ENCODE results near the gene GOLGA8S. TPM values are rescaled to one million over a fixed set of nuclear protein-coding genes. Genes with fewer than 3 reads are reported as not detected.

The GOLGA8S gene
- total and polyA plus RNA-seq, 2 donors (not counting 1 experiment from before 2014, with no cell fraction given) = 0.04 TPM; not detected in 1

GRCh38 chr15:23402140-23402539 is 47.6 kb downstream of the GOLGA8S start:
- no peaks in the 10 kb centered on the region for H3K36me3 ChIP-seq (replicated peaks in 1 of 2; ENCODE audit: control extremely low read depth in 1 of 2, control insufficient read depth in 1 of 2, extremely low read depth in 1 of 2, insufficient read depth in 2 of 2, low read length in 1 of 2)
- H3K27ac ChIP-seq (ENCODE audit: low read length in 2 of 2) = no peak overlapping the region
- H3K9ac ChIP-seq (ENCODE audit: low read length) = no peak overlapping the region
- Mint-ChIP-seq H3K9me3 (ENCODE audit: insufficient read depth) (peaks cover 2% of the 10 kb centered on the region), H3K4me3 (no peak overlapping the region), H3K27ac (no peak overlapping the region), H3K4me1 (no peaks in the 10 kb centered on the region), H3K27me3 (no peaks in the 10 kb centered on the region)
- CTCF ChIA-PET = no interaction called here
- 84% methylated on average over 2 of the region's 2 CpGs for WGBS (ENCODE audit: insufficient coverage)
- intact Hi-C loops (cut with micrococcal nuclease) = no loop called here
- no peak overlapping the region for H2AFZ ChIP-seq (ENCODE audit: insufficient read depth, low read depth, low read length, poor library complexity, severe bottlenecking)
- DNase-seq (no peak), ATAC-seq (ENCODE audit: low read depth) (no peak)
- POLR2A ChIA-PET = no interaction called here
- H3K79me2 ChIP-seq (ENCODE audit: control insufficient read depth, insufficient read depth, low read length) = no peaks in the 10 kb centered on the region
- no peaks in the 10 kb centered on the region for H3K9me3 ChIP-seq (ENCODE audit: control extremely low read depth in 1 of 3, control insufficient read depth in 2 of 3, insufficient read depth in 1 of 3, low read length in 2 of 3)
- H3K27me3 ChIP-seq (replicated peaks in 1 of 4; ENCODE audit: control extremely low read depth in 1 of 4, control insufficient read depth in 3 of 4, insufficient read depth in 4 of 4, low read length in 3 of 4) = no peaks in the 10 kb centered on the region
- no peak overlapping the region for H3K4me3 ChIP-seq (ENCODE audit: control extremely low read depth in 1 of 5, extremely low read depth in 1 of 5, insufficient read depth in 1 of 5, low read depth in 2 of 5, low read length in 4 of 5)
- H4K20me1 ChIP-seq (ENCODE audit: control insufficient read depth, insufficient read depth, low read length, poor library complexity, severe bottlenecking) = no peaks in the 10 kb centered on the region
- TF ChIP-seq EZH2 (IDR thresholded peaks at IDR 0.05; ENCODE audit: borderline replicate concordance, insufficient read depth, low read depth, low read length, poor library complexity, severe bottlenecking) (no peak), CTCF (IDR thresholded peaks at IDR 0.05) (no peak)
- no peaks in the 10 kb centered on the region for H3K4me1 ChIP-seq (ENCODE audit: control insufficient read depth in 2 of 2, insufficient read depth in 2 of 2, low read length in 2 of 2)
- H3K4me2 ChIP-seq (replicated peaks; ENCODE audit: low read depth, low read length, poor library complexity, severe bottlenecking) = no peak overlapping the region

GRCh38 chr15:23402544-23402943 is 48.0 kb downstream of the GOLGA8S start:
- intact Hi-C loops (cut with micrococcal nuclease) = no loop called here
- H3K79me2 ChIP-seq (ENCODE audit: control insufficient read depth, insufficient read depth, low read length) = no peaks in the 10 kb centered on the region
- no peaks in the 10 kb centered on the region for H3K4me1 Mint-ChIP-seq
- CTCF ChIA-PET = no interaction called here
- no peak overlapping the region for H3K27ac Mint-ChIP-seq
- no peaks in the 10 kb centered on the region for H3K4me1 ChIP-seq (ENCODE audit: control insufficient read depth in 2 of 2, insufficient read depth in 2 of 2, low read length in 2 of 2)
- no peak overlapping the region for H3K4me2 ChIP-seq (replicated peaks; ENCODE audit: low read depth, low read length, poor library complexity, severe bottlenecking)
- WGBS (ENCODE audit: insufficient coverage) = 79% methylated on average over 4 of the region's 5 CpGs
- POLR2A ChIA-PET = no interaction called here
- H3K27me3 ChIP-seq (replicated peaks in 1 of 4; ENCODE audit: control extremely low read depth in 1 of 4, control insufficient read depth in 3 of 4, insufficient read depth in 4 of 4, low read length in 3 of 4) = no peaks in the 10 kb centered on the region
- DNase-seq = no peak
- H3K4me3 ChIP-seq (ENCODE audit: control extremely low read depth in 1 of 5, extremely low read depth in 1 of 5, insufficient read depth in 1 of 5, low read depth in 2 of 5, low read length in 4 of 5) = no peak overlapping the region
- no peak for TF ChIP-seq CTCF (IDR thresholded peaks at IDR 0.05)
- TF ChIP-seq EZH2 (IDR thresholded peaks at IDR 0.05; ENCODE audit: borderline replicate concordance, insufficient read depth, low read depth, low read length, poor library complexity, severe bottlenecking) = no peak
- no peak for ATAC-seq (ENCODE audit: low read depth)
- H3K9me3 ChIP-seq (ENCODE audit: control extremely low read depth in 1 of 3, control insufficient read depth in 2 of 3, insufficient read depth in 1 of 3, low read length in 2 of 3) = no peaks in the 10 kb centered on the region
- H3K36me3 ChIP-seq (replicated peaks in 1 of 2; ENCODE audit: control extremely low read depth in 1 of 2, control insufficient read depth in 1 of 2, extremely low read depth in 1 of 2, insufficient read depth in 2 of 2, low read length in 1 of 2) = no peaks in the 10 kb centered on the region
- H2AFZ ChIP-seq (ENCODE audit: insufficient read depth, low read depth, low read length, poor library complexity, severe bottlenecking) = no peak overlapping the region
- H3K27me3 Mint-ChIP-seq = no peaks in the 10 kb centered on the region
- no peak overlapping the region for H3K27ac ChIP-seq (ENCODE audit: low read length in 2 of 2)
- H3K9me3 Mint-ChIP-seq (ENCODE audit: insufficient read depth) = peaks cover 2% of the 10 kb centered on the region
- no peak overlapping the region for H3K4me3 Mint-ChIP-seq
- H4K20me1 ChIP-seq (ENCODE audit: control insufficient read depth, insufficient read depth, low read length, poor library complexity, severe bottlenecking) = no peaks in the 10 kb centered on the region
- H3K9ac ChIP-seq (ENCODE audit: low read length) = no peak overlapping the region

All from B cell (primary cell).